OCI-LY3 (cell line): ENCODE data around the gene JMJD6.

Experiments used
- EZH2phosphoT487 ChIP-seq: fragments of 200-600 bp; shearing (Covaris generic); IDR thresholded peaks from 2 replicates; pipeline ENCODE4 v1.6.1; 2018; ENCODE audit warnings: antibody characterized with exemption, mixed run types, low read depth
- TF ChIP-seq, protein P1 (sequence below): fragments of 200-600, 300-600 bp; sonication (generic); IDR thresholded peaks from 2 replicates; pipeline ENCODE4 v1.5.1; 2014; ENCODE audit warnings: antibody characterized with exemption, low read length, low read depth

- TF ChIP-seq, protein P1, sequence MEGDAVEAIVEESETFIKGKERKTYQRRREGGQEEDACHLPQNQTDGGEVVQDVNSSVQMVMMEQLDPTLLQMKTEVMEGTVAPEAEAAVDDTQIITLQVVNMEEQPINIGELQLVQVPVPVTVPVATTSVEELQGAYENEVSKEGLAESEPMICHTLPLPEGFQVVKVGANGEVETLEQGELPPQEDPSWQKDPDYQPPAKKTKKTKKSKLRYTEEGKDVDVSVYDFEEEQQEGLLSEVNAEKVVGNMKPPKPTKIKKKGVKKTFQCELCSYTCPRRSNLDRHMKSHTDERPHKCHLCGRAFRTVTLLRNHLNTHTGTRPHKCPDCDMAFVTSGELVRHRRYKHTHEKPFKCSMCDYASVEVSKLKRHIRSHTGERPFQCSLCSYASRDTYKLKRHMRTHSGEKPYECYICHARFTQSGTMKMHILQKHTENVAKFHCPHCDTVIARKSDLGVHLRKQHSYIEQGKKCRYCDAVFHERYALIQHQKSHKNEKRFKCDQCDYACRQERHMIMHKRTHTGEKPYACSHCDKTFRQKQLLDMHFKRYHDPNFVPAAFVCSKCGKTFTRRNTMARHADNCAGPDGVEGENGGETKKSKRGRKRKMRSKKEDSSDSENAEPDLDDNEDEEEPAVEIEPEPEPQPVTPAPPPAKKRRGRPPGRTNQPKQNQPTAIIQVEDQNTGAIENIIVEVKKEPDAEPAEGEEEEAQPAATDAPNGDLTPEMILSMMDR: no peak
- no peak for TF ChIP-seq EZH2phosphoT487
These were observed 25.6 kb upstream of the JMJD6 start for GRCh38 chr17:76752006-76752405.
